A673 (cell line): ENCODE data around the gene COPA.

Experiments
- EZH2 ChIP-seq: fragments of 200-600 bp; sonication (generic); IDR thresholded peaks from 2 replicates; pipeline ENCODE4 v1.6.1; 2017; ENCODE audit warnings: borderline replicate concordance, low read depth, mild to moderate bottlenecking, mixed read lengths, antibody characterized with exemption, low read length; ENCODE audit not compliant: poor library complexity, severe bottlenecking
- TF ChIP-seq, protein P1 (sequence below): fragments of 300-800, 200-600 bp; sonication (generic); conservative IDR thresholded peaks from 2 replicates; pipeline ENCODE4 v1.5.1; 2017; ENCODE audit warnings: low read depth, mild to moderate bottlenecking, antibody characterized with exemption, low read length, moderate library complexity, mixed read lengths

DNA sequence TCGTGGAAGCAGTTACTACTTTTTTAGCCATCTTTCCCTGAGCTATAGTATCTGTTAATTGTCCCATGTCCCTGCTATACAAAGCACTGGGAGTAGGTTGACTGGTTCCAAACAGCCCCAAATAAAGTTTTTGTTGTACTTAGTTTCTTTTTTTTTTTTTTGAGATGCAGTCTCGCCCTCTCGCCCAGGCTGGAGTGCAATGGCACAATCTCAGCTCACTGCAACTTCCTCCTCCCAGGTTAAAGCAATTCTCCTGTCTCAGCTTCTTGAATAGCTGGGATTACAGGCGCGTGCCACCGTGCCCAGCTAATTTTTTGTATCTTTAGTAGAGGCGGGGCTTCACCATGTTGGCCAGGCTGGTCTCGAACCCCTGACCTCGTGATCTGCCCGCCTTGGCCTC is 3.4 kb upstream of the COPA start:
- TF ChIP-seq EZH2, result no peak
- TF ChIP-seq, protein P1, sequence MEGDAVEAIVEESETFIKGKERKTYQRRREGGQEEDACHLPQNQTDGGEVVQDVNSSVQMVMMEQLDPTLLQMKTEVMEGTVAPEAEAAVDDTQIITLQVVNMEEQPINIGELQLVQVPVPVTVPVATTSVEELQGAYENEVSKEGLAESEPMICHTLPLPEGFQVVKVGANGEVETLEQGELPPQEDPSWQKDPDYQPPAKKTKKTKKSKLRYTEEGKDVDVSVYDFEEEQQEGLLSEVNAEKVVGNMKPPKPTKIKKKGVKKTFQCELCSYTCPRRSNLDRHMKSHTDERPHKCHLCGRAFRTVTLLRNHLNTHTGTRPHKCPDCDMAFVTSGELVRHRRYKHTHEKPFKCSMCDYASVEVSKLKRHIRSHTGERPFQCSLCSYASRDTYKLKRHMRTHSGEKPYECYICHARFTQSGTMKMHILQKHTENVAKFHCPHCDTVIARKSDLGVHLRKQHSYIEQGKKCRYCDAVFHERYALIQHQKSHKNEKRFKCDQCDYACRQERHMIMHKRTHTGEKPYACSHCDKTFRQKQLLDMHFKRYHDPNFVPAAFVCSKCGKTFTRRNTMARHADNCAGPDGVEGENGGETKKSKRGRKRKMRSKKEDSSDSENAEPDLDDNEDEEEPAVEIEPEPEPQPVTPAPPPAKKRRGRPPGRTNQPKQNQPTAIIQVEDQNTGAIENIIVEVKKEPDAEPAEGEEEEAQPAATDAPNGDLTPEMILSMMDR, result no peak
